Adrenal gland (tissue), 19 donors: ENCODE measurements around the gene PGRMC2. TPM values are rescaled to one million over a fixed set of nuclear protein-coding genes. Genes with fewer than 3 reads are reported as not detected.

Source experiments
- DNase-seq, 7 donors: peaks; one replicate each; pipeline ENCODE4 v3.0.0-alpha.2; 2019 to 2020
- H3K27ac ChIP-seq, 5 donors: fragments of 200-600 bp; sonication (generic) in 4 of 5; 1 replicate in 3 of 5; 2 replicates in 2 of 5; pipeline versions ENCODE4 v1.5.1 to v1.8.0; 2016 to 2020; ENCODE audit warnings: mild to moderate bottlenecking in 1 of 5
- H3K27me3 ChIP-seq: fragments of 200-600 bp; 2 replicates; pipeline ENCODE4 v1.8.0; 2021
- H3K36me3 ChIP-seq, 2 donors: fragments of 200-600 bp; replicated peaks in 1 of 2; 1 replicate in 1 of 2; 2 replicates in 1 of 2; pipeline versions ENCODE4 v1.5.1 to v1.8.0; 2018 to 2022
- H3K4me1 ChIP-seq, 2 donors: fragments of 200-600 bp; replicated peaks in 1 of 2; 1 replicate in 1 of 2; 2 replicates in 1 of 2; pipeline versions ENCODE4 v1.5.1 to v1.8.0; 2018 to 2021
- H3K4me3 ChIP-seq, 4 donors: fragments of 200-600 bp; sonication (generic) in 3 of 4; one replicate each; pipeline ENCODE4 v1.5.1; 2016 to 2018
- H3K9me3 ChIP-seq, 3 donors: fragments of 200-600 bp; sonication (generic) in 1 of 3; replicated peaks in 1 of 3; 1 replicate in 2 of 3; 2 replicates in 1 of 3; pipeline versions ENCODE4 v1.5.1 to v1.8.0; 2016 to 2021
- POLR2A ChIP-seq, 2 donors: fragments of 450-650 bp; IDR thresholded peaks; one replicate each; pipeline ENCODE4 v1.6.1; 2017; ENCODE audit warnings: antibody characterized with exemption in 2 of 2, mild to moderate bottlenecking in 2 of 2, moderate library complexity in 1 of 2
- WGBS, 4 donors: extraction: QIAGEN DNeasy Blood & Tissue Kit in 2 of 4; methylation state at CpG; one replicate each; pipeline versions ENCODE4 v1.1.5 to v1.1.7; 2013 to 2017; 5-methylcytosine and 5-hydroxymethylcytosine counted together
- intact Hi-C, 2 donors: fragments of 100-400 bp; cut with DNase I; formaldehyde crosslinking; loops; one replicate each; pipeline versions ENCODE4 v1.14.1 to v1.15.0; 2022 to 2023
- long read RNA-seq, 10 donors: library from polyadenylated mRNA in 3 of 10; unstranded in 2 of 10; stranded (forward) in 1 of 10; transcript quantifications; one replicate each; pipeline ENCODE4 v2.0.0 and lab custom pipeline, GENCODE V29; 2021 to 2026
- polyA plus RNA-seq, 3 donors: library from polyadenylated mRNA; stranded (reverse); fragments of 200-250 nt in 2 of 3; fragments of 350-450 nt in 1 of 3; fragmentation: Illumina TruSeq in 1 of 3; extraction: RNeasy Lipid Tissue Mini Kit (QIAGEN cat#74804) in 1 of 3; gene quantifications; one replicate each; pipeline ENCODE4 v1.2.3, GENCODE V29; 2013 to 2014
- total RNA-seq, 9 donors: library from RNA; depleted of rRNA in 4 of 9; stranded (reverse); fragments of >200 nt in 4 of 9; fragments of 120-200 nt in 1 of 9; fragmentation: NEBNext Ultra II Directional in 1 of 9; extraction: Animal tissue kit (Norgen Biotek cat#: 25700) in 1 of 9; gene quantifications; one replicate each; pipeline versions ENCODE4 v1.1.0 to v1.2.4, GENCODE V29; 2013 to 2023
- TF ChIP-seq, protein P1 (sequence below), 6 experiments: fragments of 450-650 bp in 4 of 6; fragments of 200-600 bp in 2 of 6; sonication (generic) in 1 of 6; IDR thresholded peaks; 1 replicate in 5 of 6; 2 replicates in 1 of 6; pipeline versions ENCODE4 v1.5.1 to v1.8.0; 2016 to 2021; ENCODE audit warnings: antibody characterized with exemption in 6 of 6, mild to moderate bottlenecking in 2 of 6, moderate library complexity in 1 of 6
- donor health status: healthy with polysubstance abuse.
- donor health status: Bipolar disorder and iron deficiency.
- donor health status: DM: yes; HTN: yes; CAD: no.
- donor health status: DM: no; HTN: no; CAD: no.
- donor health status: DM: no; HTN: no; CAD: no.
- donor health status: DM: yes; HTN: yes; CAD: no.

Gene PGRMC2
- 10 to 100 TPM; 23.5 to 97.8 (median 47.4) TPM for total RNA-seq
- polyA plus RNA-seq, result 100 to 1,000 TPM in 1 of 3 donors, 10 to 100 TPM in 2; 22.9 to 152 (median 25.7) TPM
- long read RNA-seq, donor 1, transcript PGRMC2-202 (2 exons, 2,858 nt), result minor isoform, 5 of 63 reads
- long read RNA-seq, donor 1, transcript PGRMC2-208 (3 exons, 3,783 nt), result major isoform, 57 of 63 reads
- long read RNA-seq, donor 1, partial matches to known transcripts, result 0 of 63 reads
- long read RNA-seq, donor 1, other reads (novel, unspliced or antisense), result 0 of 63 reads
- long read RNA-seq, donor 2, transcript PGRMC2-202 (2 exons, 2,858 nt), result minor isoform, 5 of 57 reads
- long read RNA-seq, donor 2, transcript PGRMC2-208 (3 exons, 3,783 nt), result major isoform, 52 of 57 reads
- long read RNA-seq, donor 2, partial matches to known transcripts, result 0 of 57 reads
- long read RNA-seq, donor 2, other reads (novel, unspliced or antisense), result 0 of 57 reads
- long read RNA-seq, donor 3, transcript PGRMC2-208 (3 exons, 3,783 nt), result major isoform, 47 of 51 reads
- long read RNA-seq, donor 3, partial matches to known transcripts, result 0 of 51 reads
- long read RNA-seq, donor 3, other reads (novel, unspliced or antisense), result 0 of 51 reads
- long read RNA-seq, donor 4, partial matches to known transcripts, result 0 of 7 reads
- long read RNA-seq, donor 4, other reads (novel, unspliced or antisense), result 3 of 7 reads
- long read RNA-seq, donor 5, transcript PGRMC2-208 (3 exons, 3,783 nt), result major isoform, 70 of 81 reads
- long read RNA-seq, donor 5, partial matches to known transcripts, result 0 of 81 reads
- long read RNA-seq, donor 5, other reads (novel, unspliced or antisense), result 11 of 81 reads
- long read RNA-seq, donor 6, partial matches to known transcripts, result 0 of 8 reads
- long read RNA-seq, donor 6, other reads (novel, unspliced or antisense), result 6 of 8 reads
- long read RNA-seq, donor 7, transcript PGRMC2-208 (3 exons, 3,783 nt), result major isoform, 40 of 41 reads
- long read RNA-seq, donor 7, partial matches to known transcripts, result 0 of 41 reads
- long read RNA-seq, donor 7, other reads (novel, unspliced or antisense), result 0 of 41 reads
- long read RNA-seq, donor 8, transcript PGRMC2-208 (3 exons, 3,783 nt), result major isoform, 84 of 96 reads
- long read RNA-seq, donor 8, partial matches to known transcripts, result 8 of 96 reads
- long read RNA-seq, donor 8, other reads (novel, unspliced or antisense), result 0 of 96 reads
- long read RNA-seq, donor 9, transcript PGRMC2-208 (3 exons, 3,783 nt), result major isoform, 51 of 58 reads
- long read RNA-seq, donor 9, transcript PGRMC2-202 (2 exons, 2,858 nt), result minor isoform, 7 of 58 reads
- long read RNA-seq, donor 9, partial matches to known transcripts, result 0 of 58 reads
- long read RNA-seq, donor 9, other reads (novel, unspliced or antisense), result 0 of 58 reads
- long read RNA-seq, donor 10, transcript PGRMC2-208 (3 exons, 3,783 nt), result major isoform, 53 of 61 reads
- long read RNA-seq, donor 10, partial matches to known transcripts, result 7 of 61 reads
- long read RNA-seq, donor 10, other reads (novel, unspliced or antisense), result 0 of 61 reads

DNA sequence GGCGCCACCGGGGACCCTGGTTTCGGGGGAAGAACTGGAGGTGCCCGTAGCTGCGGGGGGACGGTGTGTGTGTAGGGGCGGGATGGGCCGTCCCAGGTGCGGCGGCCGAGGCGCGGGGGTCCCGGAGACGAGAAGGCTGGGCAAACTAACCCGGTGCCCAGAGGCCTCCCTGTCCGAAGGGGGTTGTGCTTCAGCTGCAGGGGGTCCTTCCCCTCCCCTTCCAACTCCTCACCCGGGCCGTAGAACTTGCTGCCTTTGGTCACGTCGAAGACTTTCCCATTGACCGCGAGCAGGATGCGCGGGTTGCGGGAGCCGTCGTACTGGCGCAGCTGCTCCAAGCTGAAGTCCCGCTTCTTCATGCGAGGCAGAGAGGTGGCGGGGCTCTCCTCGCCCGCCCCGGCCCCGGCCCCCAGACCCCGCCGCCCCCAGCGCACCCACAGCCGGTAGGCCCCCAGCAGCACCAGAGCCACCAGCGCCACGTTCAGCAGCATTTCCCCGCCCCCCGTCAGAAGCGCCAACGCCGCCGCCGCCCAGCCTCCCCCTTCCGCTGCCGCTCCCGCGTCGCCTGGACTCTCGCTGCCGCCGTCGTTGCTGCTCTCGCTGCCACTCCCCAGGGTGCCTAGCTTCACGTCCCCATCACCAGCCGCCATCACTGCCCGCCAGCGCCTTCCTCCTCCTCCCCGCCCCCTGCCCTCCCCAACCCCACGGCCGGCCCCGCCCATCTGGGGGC is at the start of gene PGRMC2:
PGRMC2 (minus strand) TSS at position 673 of the 730 bp plus-strand sequence; CDS start at position 650, 23 bp downstream.
- WGBS, 4 donors, result 0 to 1% (median 1%) methylated on average over 27 to 67 of the region's 67 CpGs
- Histone ChIP-seq H3K27me3 (no peaks in the 10 kb centered on the region), H3K4me1 (peaks cover 17 to 34% of the 10 kb centered on the region in 2 donors), H3K36me3 (no peaks in the 10 kb centered on the region), H3K9me3 (no peaks in the 10 kb centered on the region), H3K4me3 (peak within 1 kb of the TSS; percentile 72 to 91 (median 85)), H3K27ac (peak within 1 kb of the TSS; percentile 82 to 97 (median 96))
- DNase-seq, result peak in 5 of 7 donors; percentile 34 to 69 (median 47)
- intact Hi-C loops, result no loop called here
- TF ChIP-seq, protein P1, sequence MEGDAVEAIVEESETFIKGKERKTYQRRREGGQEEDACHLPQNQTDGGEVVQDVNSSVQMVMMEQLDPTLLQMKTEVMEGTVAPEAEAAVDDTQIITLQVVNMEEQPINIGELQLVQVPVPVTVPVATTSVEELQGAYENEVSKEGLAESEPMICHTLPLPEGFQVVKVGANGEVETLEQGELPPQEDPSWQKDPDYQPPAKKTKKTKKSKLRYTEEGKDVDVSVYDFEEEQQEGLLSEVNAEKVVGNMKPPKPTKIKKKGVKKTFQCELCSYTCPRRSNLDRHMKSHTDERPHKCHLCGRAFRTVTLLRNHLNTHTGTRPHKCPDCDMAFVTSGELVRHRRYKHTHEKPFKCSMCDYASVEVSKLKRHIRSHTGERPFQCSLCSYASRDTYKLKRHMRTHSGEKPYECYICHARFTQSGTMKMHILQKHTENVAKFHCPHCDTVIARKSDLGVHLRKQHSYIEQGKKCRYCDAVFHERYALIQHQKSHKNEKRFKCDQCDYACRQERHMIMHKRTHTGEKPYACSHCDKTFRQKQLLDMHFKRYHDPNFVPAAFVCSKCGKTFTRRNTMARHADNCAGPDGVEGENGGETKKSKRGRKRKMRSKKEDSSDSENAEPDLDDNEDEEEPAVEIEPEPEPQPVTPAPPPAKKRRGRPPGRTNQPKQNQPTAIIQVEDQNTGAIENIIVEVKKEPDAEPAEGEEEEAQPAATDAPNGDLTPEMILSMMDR (IDR thresholded peaks at IDR 0.05), result no peak
- TF ChIP-seq POLR2A (IDR thresholded peaks at IDR 0.05), result peak; percentile 28 to 65

GRCh38 chr4:128335541-128335940 is 47.9 kb upstream of the PGRMC2 start:
- Histone ChIP-seq H3K27ac (no peak overlapping the region), H3K36me3 (no peaks in the 10 kb centered on the region), H3K9me3 (no peaks in the 10 kb centered on the region), H3K4me3 (no peak overlapping the region), H3K4me1 (no peaks in the 10 kb centered on the region), H3K27me3 (no peaks in the 10 kb centered on the region)
- no peak for DNase-seq
- no peak for TF ChIP-seq POLR2A (IDR thresholded peaks at IDR 0.05)
- TF ChIP-seq, protein P1 (IDR thresholded peaks at IDR 0.05), result no peak
- intact Hi-C loops, result no loop called here
- 88 to 95% (median 89%) methylated on average over 3 of the region's 3 CpGs for whole genome bisulfite sequencing, 4 donors

DNA sequence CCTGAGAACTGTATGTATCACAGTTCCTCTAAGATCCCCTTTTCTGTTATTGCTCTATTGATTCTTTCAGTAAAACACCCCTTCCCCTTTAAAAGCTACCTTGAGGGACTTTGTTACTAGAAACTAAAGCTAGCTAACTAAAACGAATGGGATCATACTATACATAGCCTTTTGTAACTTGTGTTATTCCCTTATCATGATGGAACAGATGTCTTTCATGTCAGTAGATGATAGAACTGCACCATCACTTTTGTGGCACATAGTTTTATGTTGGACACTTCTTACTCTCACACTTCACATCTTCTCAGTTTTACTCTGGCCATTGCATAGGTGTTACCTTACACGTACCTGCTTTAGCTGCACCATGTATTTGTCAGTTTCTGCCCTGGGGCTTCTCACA is 46.6 kb upstream of the PGRMC2 start:
- no peaks in the 10 kb centered on the region for H3K9me3 ChIP-seq
- no peaks in the 10 kb centered on the region for H3K36me3 ChIP-seq
- no peaks in the 10 kb centered on the region for H3K27me3 ChIP-seq
- DNase-seq, result no peak
- no peak overlapping the region for H3K4me3 ChIP-seq
- H3K4me1 ChIP-seq, result no peaks in the 10 kb centered on the region
- no peak overlapping the region for H3K27ac ChIP-seq
- 63 to 69% (median 69%) methylated on average over 2 of the region's 2 CpGs for WGBS, 4 donors
- intact Hi-C loops, result no loop called here
- TF ChIP-seq, protein P1 (IDR thresholded peaks at IDR 0.05), result no peak
- no peak for TF ChIP-seq POLR2A (IDR thresholded peaks at IDR 0.05)
